ENCODE data around the gene GSG1L2. TPM values are rescaled to one million over a fixed set of nuclear protein-coding genes. Genes with fewer than 3 reads are reported as not detected.

Gene GSG1L2
- total RNA-seq, 1 experiment from 2014 or later = not detected

GRCh38 chr17:9805769-9806168 is 16.1 kb downstream of the GSG1L2 start:
- no peaks in the 10 kb centered on the region for H3K4me1 Mint-ChIP-seq (ENCODE audit: insufficient read depth, unreplicated experiment)
- BruUV-seq (replicated peaks) = no TSS peak
- DNase-seq (ENCODE audit: unreplicated experiment) = no peak
- no peaks in the 10 kb centered on the region for H3K27me3 Mint-ChIP-seq (ENCODE audit: insufficient read depth, unreplicated experiment)
- TF ChIP-seq, protein P1, sequence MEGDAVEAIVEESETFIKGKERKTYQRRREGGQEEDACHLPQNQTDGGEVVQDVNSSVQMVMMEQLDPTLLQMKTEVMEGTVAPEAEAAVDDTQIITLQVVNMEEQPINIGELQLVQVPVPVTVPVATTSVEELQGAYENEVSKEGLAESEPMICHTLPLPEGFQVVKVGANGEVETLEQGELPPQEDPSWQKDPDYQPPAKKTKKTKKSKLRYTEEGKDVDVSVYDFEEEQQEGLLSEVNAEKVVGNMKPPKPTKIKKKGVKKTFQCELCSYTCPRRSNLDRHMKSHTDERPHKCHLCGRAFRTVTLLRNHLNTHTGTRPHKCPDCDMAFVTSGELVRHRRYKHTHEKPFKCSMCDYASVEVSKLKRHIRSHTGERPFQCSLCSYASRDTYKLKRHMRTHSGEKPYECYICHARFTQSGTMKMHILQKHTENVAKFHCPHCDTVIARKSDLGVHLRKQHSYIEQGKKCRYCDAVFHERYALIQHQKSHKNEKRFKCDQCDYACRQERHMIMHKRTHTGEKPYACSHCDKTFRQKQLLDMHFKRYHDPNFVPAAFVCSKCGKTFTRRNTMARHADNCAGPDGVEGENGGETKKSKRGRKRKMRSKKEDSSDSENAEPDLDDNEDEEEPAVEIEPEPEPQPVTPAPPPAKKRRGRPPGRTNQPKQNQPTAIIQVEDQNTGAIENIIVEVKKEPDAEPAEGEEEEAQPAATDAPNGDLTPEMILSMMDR (IDR thresholded peaks at IDR 0.05; ENCODE audit: unreplicated experiment) = no peak
- no peaks in the 10 kb centered on the region for H3K36me3 Mint-ChIP-seq (ENCODE audit: insufficient read depth, unreplicated experiment)
- ChIA-PET POLR2A (no interaction called here), CTCF (no interaction called here)
- intact Hi-C loops (cut with micrococcal nuclease) = no loop called here
- no peak overlapping the region for H3K4me3 Mint-ChIP-seq (ENCODE audit: unreplicated experiment)
- H3K9me3 Mint-ChIP-seq (ENCODE audit: unreplicated experiment) = peaks cover 8% of the 10 kb centered on the region
- no peak overlapping the region for H3K27ac Mint-ChIP-seq (ENCODE audit: low read depth, unreplicated experiment)

GRCh38 chr17:9802697-9803096 is 19.2 kb downstream of the GSG1L2 start:
- Mint-ChIP-seq H3K4me1 (ENCODE audit: insufficient read depth, unreplicated experiment) (no peaks in the 10 kb centered on the region), H3K27me3 (ENCODE audit: insufficient read depth, unreplicated experiment) (no peaks in the 10 kb centered on the region), H3K4me3 (ENCODE audit: unreplicated experiment) (peak overlapping the region; percentile 49), H3K9me3 (ENCODE audit: unreplicated experiment) (peaks cover 8% of the 10 kb centered on the region), H3K36me3 (ENCODE audit: insufficient read depth, unreplicated experiment) (no peaks in the 10 kb centered on the region), H3K27ac (ENCODE audit: low read depth, unreplicated experiment) (peak overlapping the region; percentile 85)
- CTCF ChIA-PET = interaction anchor here (0.8 to 1.5 kb wide), 7 partner anchors 10 to 531 kb away, joined by 3 to 5 read pairs (median 3); partner anchors contain the start of genes DHRS7C and GLP2R
- no peak for DNase-seq (ENCODE audit: unreplicated experiment)
- intact Hi-C loops (cut with micrococcal nuclease) = no loop called here
- POLR2A ChIA-PET = interaction anchor here (0.8 to 1.2 kb wide), 4 partner anchors 8 to 83 kb away, joined by 3 to 5 read pairs (median 4); no protein-coding TSS in a partner anchor
- TF ChIP-seq, protein P1 (IDR thresholded peaks at IDR 0.05; ENCODE audit: unreplicated experiment) = no peak
- BruUV-seq (replicated peaks) = TSS peak; percentile 52

- H3K4me1 Mint-ChIP-seq (ENCODE audit: insufficient read depth, unreplicated experiment) = no peaks in the 10 kb centered on the region
- TF ChIP-seq, protein P1 (IDR thresholded peaks at IDR 0.05; ENCODE audit: unreplicated experiment) = no peak
- H3K27ac Mint-ChIP-seq (ENCODE audit: low read depth, unreplicated experiment) = peak overlapping the region; percentile 85
- no peaks in the 10 kb centered on the region for H3K36me3 Mint-ChIP-seq (ENCODE audit: insufficient read depth, unreplicated experiment)
- DNase-seq (ENCODE audit: unreplicated experiment) = peak; percentile 86
- H3K4me3 Mint-ChIP-seq (ENCODE audit: unreplicated experiment) = peak overlapping the region; percentile 49
- intact Hi-C loops (cut with micrococcal nuclease) = no loop called here
- ChIA-PET POLR2A (interaction anchor here (0.8 to 1.2 kb wide), 4 partner anchors 9 to 82 kb away, joined by 3 to 5 read pairs (median 4); no protein-coding TSS in a partner anchor), CTCF (interaction anchor here (0.8 to 1.5 kb wide), 7 partner anchors 10 to 532 kb away, joined by 3 to 5 read pairs (median 3); partner anchors contain the start of genes DHRS7C and GLP2R)
- H3K27me3 Mint-ChIP-seq (ENCODE audit: insufficient read depth, unreplicated experiment) = no peaks in the 10 kb centered on the region
- H3K9me3 Mint-ChIP-seq (ENCODE audit: unreplicated experiment) = peaks cover 8% of the 10 kb centered on the region
- BruUV-seq (replicated peaks) = no TSS peak
Observed at GRCh38 chr17:9802294-9802693, 19.6 kb downstream of the GSG1L2 start.

- Mint-ChIP-seq H3K27ac (ENCODE audit: low read depth, unreplicated experiment) (peak overlapping the region; percentile 85), H3K36me3 (ENCODE audit: insufficient read depth, unreplicated experiment) (no peaks in the 10 kb centered on the region), H3K4me1 (ENCODE audit: insufficient read depth, unreplicated experiment) (no peaks in the 10 kb centered on the region), H3K9me3 (ENCODE audit: unreplicated experiment) (peaks cover 8% of the 10 kb centered on the region), H3K27me3 (ENCODE audit: insufficient read depth, unreplicated experiment) (no peaks in the 10 kb centered on the region), H3K4me3 (ENCODE audit: unreplicated experiment) (no peak overlapping the region)
- TF ChIP-seq, protein P1 (IDR thresholded peaks at IDR 0.05; ENCODE audit: unreplicated experiment) = no peak
- DNase-seq (ENCODE audit: unreplicated experiment) = no peak
- CTCF ChIA-PET = interaction anchor here (1.3 to 1.5 kb wide), 2 partner anchors 10 to 14 kb away, joined by 3 to 5 read pairs; partner anchors contain the start of gene DHRS7C
- intact Hi-C loops (cut with micrococcal nuclease) = no loop called here
- BruUV-seq (replicated peaks) = no TSS peak
- POLR2A ChIA-PET = interaction anchor here (1.1 to 1.2 kb wide), 2 partner anchors 9 to 82 kb away, joined by 3 to 5 read pairs; no protein-coding TSS in a partner anchor
Observed at GRCh38 chr17:9801505-9801904, 20.4 kb downstream of the GSG1L2 start.

Data from MCF 10A (cell line).